HG03439 (cell line): ENCODE results near the gene PAAF1.

Source experiments
- ATAC-seq: cut with Tn5 transposase; IDR thresholded peaks from one replicate; pipeline ENCODE4 v1.9.1; 2021; ENCODE audit warnings: mild to moderate bottlenecking, moderate library complexity; ENCODE audit not compliant: unreplicated experiment

Gene PAAF1

DNA sequence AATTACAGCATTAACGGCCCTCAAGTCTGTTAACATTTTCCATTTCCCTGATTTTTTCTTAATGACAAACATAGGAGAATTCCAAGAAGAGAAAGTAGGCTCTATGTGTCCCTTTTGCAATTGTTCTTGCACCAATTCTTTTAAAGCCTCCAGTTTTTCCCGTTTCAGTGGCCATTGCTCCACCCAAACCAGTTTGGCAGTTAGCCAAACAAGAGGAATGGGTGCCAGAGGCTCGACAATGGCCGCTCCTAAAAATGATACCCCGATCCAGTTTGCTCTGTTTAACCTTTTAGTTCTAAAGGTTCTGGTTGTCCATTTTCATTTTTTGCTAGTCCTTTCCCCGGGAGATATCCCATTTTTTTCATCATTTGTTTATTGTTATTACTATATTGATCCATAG is 67.3 kb downstream of the PAAF1 start:
- no peak for ATAC-seq

DNA sequence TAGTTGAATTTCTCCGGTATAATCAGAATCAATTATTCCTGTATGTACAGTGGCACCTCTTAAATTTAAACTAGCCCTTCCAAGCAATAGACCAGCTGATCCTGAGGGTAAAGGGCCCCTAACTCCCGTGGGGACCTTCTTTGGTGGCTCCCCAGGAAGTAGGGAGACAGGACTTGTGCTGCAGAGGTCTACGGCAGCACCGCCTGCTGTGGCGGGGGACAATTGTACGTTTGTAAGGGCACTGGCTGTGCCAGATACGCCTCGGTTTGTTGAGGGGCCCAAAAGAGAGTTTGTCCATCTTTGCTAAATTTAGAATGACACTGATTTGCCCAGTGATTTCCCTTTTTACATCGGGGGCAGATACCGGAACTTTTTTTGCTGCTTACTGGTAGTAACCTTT is 68.1 kb downstream of the PAAF1 start:
- no peak for ATAC-seq

DNA sequence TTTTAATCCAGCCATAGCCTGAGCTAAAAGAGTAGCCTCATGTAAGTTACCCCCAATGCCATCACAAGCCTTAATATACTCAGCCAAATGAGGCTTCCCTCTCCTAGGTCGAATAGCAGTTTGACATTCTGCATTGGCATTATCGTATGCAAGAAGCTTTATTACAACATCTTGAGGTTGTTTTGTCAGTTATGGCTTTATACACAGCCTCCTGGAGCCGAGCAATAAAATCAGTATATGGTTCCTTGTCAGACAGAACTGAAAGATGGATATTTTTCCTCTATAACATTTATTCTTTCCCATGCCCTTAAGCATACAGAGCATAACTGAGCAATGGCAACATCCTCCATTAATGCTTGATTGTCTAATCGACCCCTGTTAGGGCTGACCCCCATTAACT is 68.6 kb downstream of the PAAF1 start:
- no peak for ATAC-seq

DNA sequence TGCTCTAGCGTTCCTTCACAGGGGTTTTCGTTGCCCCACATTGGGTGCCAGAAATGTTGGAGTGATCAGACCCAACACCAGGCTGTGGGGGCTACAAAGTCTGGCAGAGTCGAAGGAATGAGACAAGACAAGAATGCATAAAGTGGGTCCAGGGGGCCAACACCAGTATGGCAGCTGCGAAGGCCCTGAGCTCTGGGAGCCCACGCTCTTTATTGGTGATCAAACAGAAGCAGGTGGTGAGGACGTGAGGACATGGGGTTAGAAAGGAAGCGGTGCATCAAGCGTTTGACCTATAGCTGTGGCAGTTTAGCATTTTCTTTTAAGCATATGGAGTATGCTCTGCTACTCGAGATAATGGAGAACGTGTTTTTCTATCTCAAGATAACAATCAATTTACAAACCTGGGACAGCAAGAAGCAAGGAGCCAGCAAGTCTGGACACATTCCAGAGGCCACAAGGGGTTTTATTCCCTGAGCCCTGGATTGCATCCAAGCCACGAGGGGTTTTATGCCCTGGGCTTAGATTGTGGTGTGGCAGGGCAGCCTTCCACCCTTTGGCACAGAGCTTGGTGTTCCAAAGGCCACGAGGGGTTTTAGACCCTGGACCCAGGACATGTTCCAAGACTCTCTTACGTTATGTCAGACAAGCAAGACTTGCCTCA is 70.1 kb downstream of the PAAF1 start:
- no peak for ATAC-seq

DNA sequence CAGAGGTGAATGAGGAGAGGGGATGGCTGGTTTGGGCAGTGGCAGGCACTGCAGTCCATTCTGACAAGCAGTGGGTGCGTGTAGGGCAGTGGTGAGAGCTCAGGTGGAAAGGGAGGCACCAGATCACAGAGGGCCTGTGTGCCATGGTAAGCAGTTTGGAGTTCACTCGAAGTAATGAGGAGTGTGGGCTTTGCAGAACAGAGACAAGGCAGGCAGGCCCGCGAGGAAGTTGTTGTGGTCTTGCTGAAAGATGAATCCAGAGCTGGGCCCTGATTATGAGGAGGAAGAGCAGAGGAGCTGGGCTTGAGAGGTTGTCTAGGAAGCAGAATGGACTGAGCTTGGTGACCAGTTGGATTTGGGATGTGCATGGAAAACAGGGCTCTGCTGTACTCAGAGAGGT is 72.4 kb downstream of the PAAF1 start:
- no peak for ATAC-seq

DNA sequence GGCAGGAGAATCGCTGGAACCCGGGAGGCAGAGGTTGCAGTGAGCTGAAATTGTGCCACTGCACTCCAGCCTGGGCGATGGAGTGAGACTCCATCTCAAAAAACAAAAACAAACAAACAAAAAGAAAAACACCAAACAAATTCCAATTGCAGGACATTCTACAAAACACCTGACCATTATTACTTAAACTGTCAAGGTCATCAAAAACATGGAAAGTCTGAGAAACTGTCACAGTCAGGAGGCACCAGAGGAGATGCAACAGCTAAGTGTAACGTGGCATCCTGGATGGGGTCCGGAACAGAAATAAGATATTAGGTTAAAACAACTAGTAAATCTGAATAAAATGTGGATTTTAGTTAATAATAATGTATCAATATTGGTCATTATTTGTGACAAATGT is 73.1 kb downstream of the PAAF1 start:
- no peak for ATAC-seq

DNA sequence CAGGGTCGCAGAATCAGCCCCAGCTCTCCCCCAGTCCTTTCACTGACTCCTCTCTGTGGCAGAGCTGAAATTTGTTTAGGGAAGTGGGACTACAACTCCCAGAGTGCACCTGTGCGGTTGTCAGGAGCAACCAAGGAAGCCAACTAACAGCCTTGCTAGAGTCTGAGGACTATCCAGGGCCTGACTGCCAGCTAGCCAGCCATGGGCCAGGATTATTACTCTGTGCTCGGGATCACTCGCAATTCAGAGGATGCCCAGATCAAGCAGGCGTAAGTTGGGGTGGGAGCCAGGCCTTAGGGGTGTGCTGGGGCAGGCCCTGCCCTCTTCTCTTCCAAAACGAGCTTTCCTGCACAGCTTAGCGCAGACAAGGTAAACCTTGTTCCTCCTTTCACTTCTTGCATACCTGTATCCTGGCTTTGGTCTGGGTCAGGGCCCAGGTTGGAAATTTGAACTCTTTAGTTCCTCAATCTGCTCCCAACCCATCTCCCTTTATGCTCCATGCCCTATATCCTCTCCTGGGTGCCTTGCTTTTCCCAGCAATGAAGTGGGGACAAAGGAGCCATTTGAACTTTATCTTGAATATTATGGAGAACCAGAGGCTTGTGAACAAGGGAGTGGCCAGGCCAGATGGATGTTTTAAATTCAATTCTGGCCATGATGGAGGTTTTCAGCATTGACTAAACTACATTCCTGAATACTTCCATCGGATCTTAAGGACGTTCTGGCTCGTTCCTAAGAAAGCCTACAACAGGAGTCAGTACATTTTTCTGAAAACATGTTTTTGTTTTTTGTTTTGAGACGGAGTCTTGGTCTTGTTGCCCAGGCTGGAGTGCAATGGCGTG is 74.3 kb downstream of the PAAF1 start, which contains the start of gene DNAJB13:
DNAJB13 (plus strand) TSS at position 158 of the 842 bp plus-strand sequence; CDS start at position 202, 44 bp downstream.
- ATAC-seq, result no peak

DNA sequence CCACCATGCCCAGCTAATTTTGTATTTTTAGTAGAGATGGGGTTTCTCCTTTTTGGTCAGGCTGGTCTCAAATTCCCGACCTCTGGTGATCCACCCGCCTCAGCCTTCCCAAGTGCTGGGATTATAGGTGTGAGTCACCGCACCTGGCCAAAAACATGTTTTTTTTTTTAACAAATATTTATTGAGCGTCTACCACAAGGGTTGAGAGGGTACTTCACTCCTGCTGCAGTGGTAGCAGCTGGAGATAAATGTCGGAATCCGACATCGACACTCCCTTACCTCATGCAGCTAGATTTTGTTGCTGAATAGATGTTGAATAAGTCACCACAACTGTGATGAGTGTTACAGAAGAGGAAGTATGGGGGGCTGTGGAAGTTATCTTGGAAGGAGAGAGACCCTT is 75.0 kb downstream of the PAAF1 start:
- no peak for ATAC-seq

DNA sequence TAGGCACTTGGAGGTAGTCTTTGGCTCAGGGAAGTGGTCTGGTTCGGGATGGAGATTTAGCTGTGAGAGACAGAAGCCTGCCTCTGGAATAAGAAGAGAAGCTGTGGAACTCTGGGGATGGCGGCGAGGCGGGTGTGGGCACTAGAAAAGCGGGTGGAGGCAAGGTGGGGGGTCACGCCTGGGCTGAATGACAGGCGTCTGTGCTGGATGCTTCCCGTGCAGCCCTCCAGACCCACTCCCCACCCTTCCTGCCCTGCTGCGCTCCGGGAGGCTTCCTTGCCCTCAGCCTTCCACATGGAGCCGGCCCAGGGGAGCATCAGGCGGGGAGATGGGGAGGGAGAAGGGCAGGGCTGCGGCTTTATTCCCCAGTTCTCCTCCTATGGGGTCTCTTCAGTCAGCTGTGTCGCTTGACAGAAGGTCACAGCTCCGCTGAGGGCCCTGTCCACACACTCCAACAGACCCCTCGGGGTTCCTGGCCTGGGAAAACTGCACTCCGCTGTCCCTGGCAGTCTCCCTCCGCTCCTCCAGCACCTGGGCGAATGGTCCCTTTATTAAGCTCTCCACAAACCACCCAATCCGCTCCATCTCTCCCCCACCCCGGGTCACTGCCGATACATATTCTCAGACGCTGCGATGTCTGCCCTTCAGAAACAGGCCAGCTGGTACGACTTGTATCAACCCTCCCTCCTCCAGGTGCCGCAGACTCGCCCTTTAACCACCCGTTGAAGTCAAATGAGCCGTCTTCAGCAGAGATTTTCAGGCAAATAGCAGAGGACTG is 80.3 kb downstream of the PAAF1 start:
- no peak for ATAC-seq

DNA sequence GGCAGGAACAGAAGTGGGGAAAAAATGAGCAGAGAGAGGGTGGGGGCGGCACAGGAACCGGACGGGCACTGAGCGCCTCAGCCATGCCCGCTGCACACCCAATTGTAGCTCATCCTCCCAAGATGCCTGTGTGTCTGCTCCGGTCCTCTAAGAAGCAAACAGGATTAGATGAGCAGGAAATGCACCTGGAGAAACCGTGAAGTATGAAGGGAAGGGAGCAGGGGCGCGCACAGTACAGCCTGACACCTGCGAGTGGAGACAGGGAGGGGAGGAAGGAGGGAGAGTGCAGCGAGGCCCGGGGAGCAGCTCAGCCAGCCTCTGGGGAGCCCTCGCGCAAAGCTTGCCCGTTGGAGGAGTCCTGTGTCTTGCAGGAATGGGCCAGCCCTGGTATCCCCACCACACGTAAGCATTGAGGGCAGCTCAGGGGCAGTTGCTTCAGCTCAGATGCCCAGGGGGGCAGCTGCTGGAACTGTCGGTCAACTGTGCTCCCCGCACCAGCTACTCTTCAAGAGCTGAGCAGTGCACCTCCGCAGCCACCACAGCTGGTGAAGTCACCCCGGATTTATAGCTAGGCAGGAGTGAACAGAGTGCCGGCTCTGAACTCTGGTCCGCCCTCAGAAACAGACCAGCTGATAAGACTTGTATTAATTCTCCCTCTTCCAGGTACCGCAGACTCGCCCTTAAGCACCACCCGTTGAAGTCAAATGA is 81.0 kb downstream of the PAAF1 start:
- ATAC-seq, result no peak

DNA sequence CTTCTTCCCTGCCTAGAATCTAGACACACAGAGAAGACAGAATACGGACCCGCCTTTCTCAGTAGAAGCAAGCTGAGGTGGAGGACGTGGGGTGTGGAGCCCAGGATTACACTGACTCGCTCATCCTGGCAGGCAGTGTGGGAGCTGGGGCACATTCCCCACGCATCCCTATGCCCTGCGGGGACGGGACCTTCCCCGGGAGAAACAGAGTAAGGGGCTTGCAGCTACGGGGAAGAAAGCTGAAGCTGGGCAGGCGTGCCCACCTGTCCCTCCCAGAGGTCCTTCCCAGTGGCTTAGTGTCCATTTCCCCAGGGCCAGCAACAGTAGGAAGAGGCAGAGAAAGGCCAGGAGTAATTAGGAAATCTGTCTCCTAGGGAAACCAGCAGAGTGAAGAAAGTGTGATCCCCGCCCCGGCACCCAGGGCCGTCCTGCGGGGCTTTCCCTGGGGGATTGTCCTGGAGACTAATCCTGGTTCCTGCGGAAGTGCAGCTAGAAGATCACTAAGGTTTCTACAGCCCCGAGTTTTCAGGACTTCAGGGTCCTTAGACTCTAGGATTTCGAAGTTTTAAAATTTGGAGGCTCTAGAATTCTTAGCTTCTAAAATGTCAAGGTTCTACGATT is 81.8 kb downstream of the PAAF1 start:
- ATAC-seq, result no peak

DNA sequence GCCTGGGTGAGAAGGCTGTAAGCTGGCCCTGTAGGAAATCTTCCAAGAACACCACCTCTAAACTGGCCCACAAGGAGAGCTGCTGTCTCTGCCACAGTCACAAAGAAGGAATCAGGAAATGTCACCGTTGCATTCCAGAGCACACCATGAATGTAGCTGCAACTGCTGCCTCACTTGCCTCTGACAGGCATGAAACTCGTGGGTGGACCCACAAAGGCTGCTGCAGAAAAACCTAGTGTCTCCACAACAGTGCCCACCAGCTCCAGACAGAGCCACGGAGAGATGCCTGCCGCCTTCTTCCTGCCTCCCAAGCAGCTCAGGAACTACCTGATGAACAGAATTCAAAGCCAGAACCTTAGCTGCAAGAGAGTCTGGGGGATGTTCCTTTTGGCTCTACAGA is 84.5 kb downstream of the PAAF1 start:
- ATAC-seq, result no peak

DNA sequence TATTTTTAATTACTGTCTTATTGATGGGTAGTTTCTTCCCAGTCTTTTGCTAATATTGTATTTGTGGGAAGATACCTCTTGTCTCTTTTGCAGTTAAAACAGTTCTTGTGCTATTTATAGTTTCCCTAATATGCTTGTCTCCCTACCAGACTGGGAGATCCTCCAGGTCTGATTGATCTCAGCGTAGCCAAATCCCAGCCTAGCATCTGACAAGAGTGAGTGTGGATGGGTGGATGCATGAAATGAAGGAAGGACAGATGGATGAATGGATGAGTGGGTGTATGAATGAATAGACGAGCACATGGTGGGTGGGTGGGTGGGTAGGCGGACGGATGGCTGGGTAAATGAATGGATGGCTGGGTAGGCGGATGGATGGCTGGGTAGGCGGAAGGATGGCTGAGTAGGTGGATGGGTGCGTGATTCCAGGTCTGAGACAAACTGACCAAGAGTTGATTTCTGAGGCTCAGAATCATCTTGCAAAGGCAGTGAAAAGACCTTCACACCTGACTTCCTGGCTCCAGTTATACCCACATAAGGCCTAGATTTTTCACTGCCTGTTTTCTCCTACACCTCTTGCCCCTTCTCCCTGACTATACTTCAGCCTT is 85.4 kb downstream of the PAAF1 start:
- no peak for ATAC-seq

DNA sequence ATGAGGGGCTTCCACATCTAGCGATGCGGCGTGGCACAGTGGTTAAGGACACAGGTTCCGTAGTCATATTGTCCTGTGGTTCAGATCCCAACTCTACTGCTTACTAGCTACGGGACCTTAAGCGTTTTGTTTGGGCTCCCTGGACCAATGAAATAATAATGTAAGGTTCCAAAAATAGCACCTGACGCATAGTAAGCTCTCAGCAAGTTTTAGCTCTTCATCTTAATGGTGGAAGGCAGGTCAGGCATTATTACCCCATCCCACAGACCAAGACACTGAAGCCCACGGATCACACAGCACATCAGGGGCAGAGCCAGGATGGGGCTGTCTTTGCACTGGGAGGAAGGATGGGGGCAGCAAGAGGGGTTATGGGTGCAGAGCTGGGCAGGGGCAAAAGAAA is 87.1 kb downstream of the PAAF1 start:
- ATAC-seq, result no peak

DNA sequence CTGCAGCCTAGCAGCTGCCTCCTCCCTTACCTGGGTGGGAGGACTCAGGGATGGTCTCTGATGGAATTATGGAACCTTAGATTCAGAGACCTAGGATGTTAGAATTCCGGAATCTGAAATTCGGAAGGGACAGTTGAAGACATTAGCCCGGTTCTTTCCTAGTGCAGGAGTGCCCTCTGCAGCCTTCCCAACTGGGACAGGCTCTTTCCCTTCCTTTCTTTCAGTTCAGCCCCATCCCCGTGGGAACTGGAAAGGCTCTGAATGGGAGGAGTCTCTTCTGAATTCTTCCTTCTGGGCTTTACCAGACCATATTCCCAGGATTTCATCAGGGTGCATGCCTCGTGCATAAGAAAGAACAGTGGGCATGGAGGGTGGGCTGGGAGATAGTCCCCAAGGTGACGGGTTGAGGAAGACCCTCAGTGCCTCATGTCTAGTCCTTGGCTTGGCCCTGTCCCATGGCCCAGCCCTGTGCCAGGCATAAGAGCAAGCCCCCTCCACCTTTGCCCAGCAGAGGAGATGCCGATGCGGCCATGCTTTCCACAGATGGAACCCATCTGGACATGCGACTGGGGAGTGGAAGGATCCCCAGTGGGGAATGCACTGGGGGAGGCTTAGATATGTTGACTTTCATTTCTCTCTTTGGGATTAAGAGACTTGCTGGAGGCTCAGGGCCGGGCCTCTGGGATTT is 88.4 kb downstream of the PAAF1 start:
- no peak for ATAC-seq

DNA sequence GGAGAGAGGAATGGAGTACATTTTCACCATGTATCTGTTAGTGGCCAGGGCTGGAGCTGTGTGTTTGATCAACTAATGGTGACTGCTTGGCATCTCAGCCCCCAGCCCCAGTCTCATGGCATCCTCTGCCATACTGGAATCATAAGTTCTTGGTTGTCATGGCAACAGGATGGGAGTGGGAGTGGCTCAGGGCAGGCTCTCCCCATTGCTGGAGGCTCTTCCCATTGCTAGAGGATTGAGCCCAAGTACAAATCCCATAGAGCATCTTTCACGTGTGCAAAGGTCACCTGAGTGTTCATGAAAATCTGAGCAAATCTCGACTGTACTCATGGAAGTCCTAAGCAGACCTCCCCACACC is 88.9 kb downstream of the PAAF1 start:
- no peak for ATAC-seq

DNA sequence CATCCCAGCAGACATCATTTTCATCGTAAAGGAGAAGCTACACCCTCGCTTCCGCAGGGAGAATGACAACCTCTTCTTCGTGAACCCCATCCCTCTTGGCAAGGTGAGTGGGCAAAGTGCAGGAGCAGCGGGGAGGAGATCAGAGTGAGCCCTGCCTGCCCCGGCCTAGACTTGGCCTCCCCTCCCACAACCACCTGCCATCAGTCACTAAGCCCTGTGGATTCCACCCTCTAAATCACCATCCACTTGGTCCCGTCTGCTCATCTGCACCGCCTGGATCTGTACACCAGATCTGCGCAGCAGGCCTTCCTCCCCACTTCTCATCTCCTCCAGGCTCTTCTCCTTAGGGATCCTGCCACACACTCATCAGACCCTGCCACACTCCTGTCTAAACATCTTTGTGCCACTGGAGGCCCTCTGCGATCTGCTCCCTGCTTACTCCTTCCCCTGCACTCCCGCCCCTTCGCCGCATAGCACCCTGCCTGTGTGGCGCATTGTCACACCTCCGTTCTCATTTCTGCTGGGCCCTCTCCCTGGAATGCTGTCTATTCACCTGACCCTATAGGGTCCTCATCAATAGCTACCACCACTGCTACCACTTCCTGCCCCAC is 91.7 kb downstream of the PAAF1 start:
- ATAC-seq, result no peak

DNA sequence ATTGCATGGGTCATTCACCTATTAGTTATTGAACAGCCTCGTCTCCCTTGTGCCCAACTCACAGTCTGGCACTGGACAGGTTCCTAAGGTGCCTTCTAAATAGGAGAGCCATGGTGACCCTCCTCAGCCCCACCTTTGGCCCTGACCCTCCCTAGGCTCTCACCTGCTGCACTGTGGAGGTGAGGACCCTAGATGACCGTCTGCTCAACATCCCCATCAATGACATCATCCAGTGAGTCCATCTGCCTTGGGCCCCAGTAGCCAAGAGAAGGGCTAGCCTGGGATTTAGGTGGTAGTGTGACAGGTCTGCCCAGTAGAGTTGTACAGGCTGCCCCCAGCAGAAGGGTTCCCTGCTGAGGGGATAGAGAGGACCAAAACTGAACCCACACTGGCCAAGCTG is 92.3 kb downstream of the PAAF1 start:
- no peak for ATAC-seq
